DMS53 treated with DMSO at 0.1 percent for 48 hours (cell line): ENCODE results near the gene MRPS5.
"Not testable (repeated sequence)": the region's sequence is repeated elsewhere in the genome, so short reads cannot be mapped to it uniquely, and the experiment has no call there.

Experiments
- DNase-seq: peaks from one replicate; lab custom pipeline; 2025; ENCODE audit not compliant: unreplicated experiment; lab: John Stamatoyannopoulos, UW

The MRPS5 gene

GRCh38 chr2:95047629-95048510, 73.7 kb downstream of the MRPS5 start:
- peak; percentile 90 for DNase-seq

- no peak for DNase-seq
These were observed 75.1 kb downstream of the MRPS5 start for GRCh38 chr2:95046371-95047112.

- DNase-seq, result no peak
These were observed 77.0 kb downstream of the MRPS5 start for GRCh38 chr2:95044601-95045000.

GRCh38 chr2:95043300-95044093, 78.1 kb downstream of the MRPS5 start:
- DNase-seq, result peak; percentile 95

GRCh38 chr2:95042472-95043271, 78.9 kb downstream of the MRPS5 start:
- peak; percentile 63 for DNase-seq

- DNase-seq, result no peak
These were observed 79.7 kb downstream of the MRPS5 start for GRCh38 chr2:95041824-95042442.

- no peak for DNase-seq
These were observed 80.4 kb downstream of the MRPS5 start for GRCh38 chr2:95041060-95041823.

GRCh38 chr2:95040426-95040825, 81.2 kb downstream of the MRPS5 start:
- DNase-seq, result no peak

GRCh38 chr2:95039978-95040377, 81.6 kb downstream of the MRPS5 start:
- DNase-seq, result no peak

GRCh38 chr2:95039363-95039762, 82.2 kb downstream of the MRPS5 start:
- no peak for DNase-seq

GRCh38 chr2:95038635-95039298, 82.8 kb downstream of the MRPS5 start:
- DNase-seq, result no peak

- DNase-seq, result not testable (repeated sequence)
These were observed 83.6 kb downstream of the MRPS5 start for GRCh38 chr2:95037841-95038585.

- DNase-seq, result no peak
These were observed 84.2 kb downstream of the MRPS5 start for GRCh38 chr2:95037384-95037839.

- DNase-seq, result no peak
These were observed 84.8 kb downstream of the MRPS5 start for GRCh38 chr2:95036596-95037383.
